Caco-2 (cell line): Measurements from ENCODE around the gene GSE1. TPM values are rescaled to one million over a fixed set of nuclear protein-coding genes. Genes with fewer than 3 reads are reported as not detected.

Source experiments
- BruUV-seq: library from RNA; stranded (reverse); fragments of 400-500 nt; replicated peaks from 2 replicates; lab custom pipeline; 2021; lab: Mats Ljungman, UMichigan
- CTCF ChIA-PET: fragments of 300-600 bp; sonication (Branson Sonifier 250); formaldehyde crosslinking; loops from one replicate; lab custom pipeline; 2022; ENCODE audit warnings: antibody characterized with exemption; lab: Charles Lee
- POLR2A ChIA-PET: fragments of 300-600 bp; sonication (Branson Sonifier 250); formaldehyde crosslinking; loops from one replicate; lab custom pipeline; 2022; ENCODE audit warnings: antibody characterized with exemption; lab: Charles Lee
- DNase-seq, 2 experiments: peaks; one replicate each; pipeline versions ENCODE4 v3.0.0 to v3.0.0-alpha.2; 2020 to 2022
- H3K27me3 ChIP-seq: replicated peaks from 2 replicates; pipeline ENCODE4 v1.6.0; 2011; ENCODE audit warnings: low read length; ENCODE audit not compliant: control insufficient read depth, insufficient read depth
- H3K36me3 ChIP-seq: 2 replicates; pipeline ENCODE4 v1.5.1; 2011; ENCODE audit warnings: low read length; ENCODE audit not compliant: control insufficient read depth, insufficient read depth
- H3K4me1 ChIP-seq: fragments of 250-450 bp; sonication (Bioruptor Pico); 2 replicates; pipeline ENCODE4 v1.5.1; 2020; ENCODE audit warnings: mild to moderate bottlenecking
- H3K4me3 ChIP-seq: 2 replicates; pipeline ENCODE4 v1.5.1; 2011; ENCODE audit warnings: low read depth, mild to moderate bottlenecking, control low read depth, low read length
- H3K9me3 ChIP-seq: fragments of 250-450 bp; sonication (Bioruptor Pico); 2 replicates; pipeline ENCODE4 v1.5.1; 2020; ENCODE audit warnings: mild to moderate bottlenecking, moderate library complexity
- H3K27ac Mint-ChIP-seq: one replicate; pipeline ENCODE4 v1.8.0; 2022; ENCODE audit warnings: mixed read lengths; ENCODE audit not compliant: unreplicated experiment
- H3K27me3 Mint-ChIP-seq: one replicate; pipeline ENCODE4 v1.8.0; 2022; ENCODE audit warnings: mixed read lengths; ENCODE audit not compliant: insufficient read depth, unreplicated experiment
- H3K36me3 Mint-ChIP-seq: one replicate; pipeline ENCODE4 v1.8.0; 2022; ENCODE audit warnings: mild to moderate bottlenecking, mixed read lengths; ENCODE audit not compliant: insufficient read depth, unreplicated experiment
- H3K4me1 Mint-ChIP-seq: one replicate; pipeline ENCODE4 v1.8.0; 2022; ENCODE audit warnings: low read depth, mixed read lengths; ENCODE audit not compliant: unreplicated experiment
- H3K4me3 Mint-ChIP-seq: one replicate; pipeline ENCODE4 v1.8.0; 2022; ENCODE audit warnings: mild to moderate bottlenecking, moderate library complexity, mixed read lengths; ENCODE audit not compliant: unreplicated experiment
- H3K9me3 Mint-ChIP-seq: one replicate; pipeline ENCODE4 v1.8.0; 2022; ENCODE audit warnings: mixed read lengths; ENCODE audit not compliant: unreplicated experiment
- CTCF ChIP-seq, 2 experiments: fragments of 200-600 bp in 1 of 2; IDR thresholded peaks; 1 replicate in 1 of 2; 2 replicates in 1 of 2; pipeline versions ENCODE4 v1.5.1 to v1.8.0; 2011 to 2022; ENCODE audit warnings: antibody characterized with exemption in 1 of 2, control low read depth in 1 of 2, inconsistent platforms in 1 of 2, low read depth in 1 of 2, low read length in 1 of 2, mild to moderate bottlenecking in 1 of 2, moderate library complexity in 1 of 2; ENCODE audit not compliant: insufficient read depth in 1 of 2, severe bottlenecking in 1 of 2, unreplicated experiment in 1 of 2
- intact Hi-C: fragments of 100-400 bp; cut with micrococcal nuclease; formaldehyde crosslinking; loops from one replicate; pipeline ENCODE4 v1.10.0; 2022; ENCODE audit not compliant: unreplicated experiment
- total RNA-seq: library from RNA; stranded (reverse); gene quantifications from 2 replicates; pipeline ENCODE4 v1.2.3, GENCODE V29; 2022

The GSE1 gene
- total RNA-seq, 1 experiment from 2014 or later = 142 TPM

GRCh38 chr16:85574672-85575475 lies 38.2 kb upstream of the GSE1 start:
- ChIA-PET POLR2A (interaction anchor here (0.5 kb wide), 1 partner anchor 37 kb away, joined by 7 read pairs; no protein-coding TSS in a partner anchor), CTCF (interaction anchor here (0.7 kb wide), 1 partner anchor 22 kb away, joined by 3 read pairs; no protein-coding TSS in a partner anchor)
- H3K9me3 Mint-ChIP-seq = no peaks in the 10 kb centered on the region
- peak overlapping the region; percentile 38 for H3K27ac Mint-ChIP-seq
- BruUV-seq = no TSS peak
- H3K36me3 Mint-ChIP-seq = peaks cover 6% of the 10 kb centered on the region
- H3K27me3 ChIP-seq = no peaks in the 10 kb centered on the region
- peaks cover 12% of the 10 kb centered on the region for H3K4me1 ChIP-seq
- H3K27me3 Mint-ChIP-seq = no peaks in the 10 kb centered on the region
- H3K36me3 ChIP-seq = no peaks in the 10 kb centered on the region
- H3K4me3 Mint-ChIP-seq = no peak overlapping the region
- intact Hi-C loops = no loop called here
- no peaks in the 10 kb centered on the region for H3K9me3 ChIP-seq
- no peak overlapping the region for H3K4me3 ChIP-seq
- TF ChIP-seq CTCF (IDR thresholded peaks at IDR 0.05; ENCODE audit: insufficient read depth in 1 of 2, low read depth in 1 of 2, low read length in 1 of 2, severe bottlenecking in 1 of 2, unreplicated experiment in 1 of 2) = no peak
- no peak for DNase-seq
- peaks cover 10% of the 10 kb centered on the region for H3K4me1 Mint-ChIP-seq

- Mint-ChIP-seq H3K27me3 (no peaks in the 10 kb centered on the region), H3K4me1 (peaks cover 14% of the 10 kb centered on the region), H3K27ac (no peak overlapping the region), H3K9me3 (no peaks in the 10 kb centered on the region), H3K4me3 (no peak overlapping the region), H3K36me3 (peaks cover 6% of the 10 kb centered on the region)
- no peak overlapping the region for H3K4me3 ChIP-seq
- H3K36me3 ChIP-seq = no peaks in the 10 kb centered on the region
- ChIA-PET CTCF (interaction anchor here (0.5 to 0.7 kb wide), 2 partner anchors 23 to 27 kb away, joined by 3 read pairs; no protein-coding TSS in a partner anchor), POLR2A (interaction anchor here (1.0 kb wide), 1 partner anchor 37 kb away, joined by 7 read pairs; the partner anchor contains the start of gene GSE1)
- no TSS peak for BruUV-seq
- no peak for TF ChIP-seq CTCF (IDR thresholded peaks at IDR 0.05; ENCODE audit: insufficient read depth in 1 of 2, low read depth in 1 of 2, low read length in 1 of 2, severe bottlenecking in 1 of 2, unreplicated experiment in 1 of 2)
- intact Hi-C loops = no loop called here
- no peaks in the 10 kb centered on the region for H3K27me3 ChIP-seq
- no peaks in the 10 kb centered on the region for H3K9me3 ChIP-seq
- H3K4me1 ChIP-seq = peaks cover 15% of the 10 kb centered on the region
- no peak for DNase-seq
Observed at GRCh38 chr16:85575920-85576319, 37.2 kb upstream of the GSE1 start.

- intact Hi-C loops = no loop called here
- no peak for TF ChIP-seq CTCF (IDR thresholded peaks at IDR 0.05; ENCODE audit: insufficient read depth in 1 of 2, low read depth in 1 of 2, low read length in 1 of 2, severe bottlenecking in 1 of 2, unreplicated experiment in 1 of 2)
- peaks cover 10% of the 10 kb centered on the region for H3K4me1 ChIP-seq
- no TSS peak for BruUV-seq
- POLR2A ChIA-PET = interaction anchor here (1.0 kb wide), 1 partner anchor 36 kb away, joined by 7 read pairs; the partner anchor contains the start of gene GSE1
- Mint-ChIP-seq H3K9me3 (no peaks in the 10 kb centered on the region), H3K27ac (no peak overlapping the region), H3K4me3 (no peak overlapping the region), H3K36me3 (peaks cover 6% of the 10 kb centered on the region), H3K27me3 (no peaks in the 10 kb centered on the region), H3K4me1 (peaks cover 14% of the 10 kb centered on the region)
- CTCF ChIA-PET = no interaction called here
- H3K36me3 ChIP-seq = no peaks in the 10 kb centered on the region
- H3K9me3 ChIP-seq = no peaks in the 10 kb centered on the region
- no peak for DNase-seq
- H3K4me3 ChIP-seq = no peak overlapping the region
- H3K27me3 ChIP-seq = no peaks in the 10 kb centered on the region
Observed at GRCh38 chr16:85576944-85577343, 36.2 kb upstream of the GSE1 start.
